CD4-positive, alpha-beta T cell (primary cell): ENCODE measurements around the gene CBARP. TPM values are rescaled to one million over a fixed set of nuclear protein-coding genes. Genes with fewer than 3 reads are reported as not detected.
A peak's percentile ranks its signal among the peaks of the same experiment; 100 is the strongest.

Experiments
- ATAC-seq: fragments of 200-7000 bp; cut with Tn5 transposase; one replicate; pipeline ENCODE4 v1.10.0; 2022; ENCODE audit warnings: mild to moderate bottlenecking; ENCODE audit not compliant: poor library complexity
- CTCF ChIA-PET: fragments of 350-600 bp; sonication (Branson Sonifier 250); formaldehyde crosslinking; loops from one replicate; lab custom pipeline; 2021; ENCODE audit warnings: antibody characterized with exemption, inconsistent platforms; lab: Charles Lee
- POLR2A ChIA-PET: fragments of 350-600 bp; sonication (Branson Sonifier 250); formaldehyde crosslinking; loops from one replicate; lab custom pipeline; 2021; ENCODE audit warnings: antibody characterized with exemption, inconsistent platforms; lab: Charles Lee
- DNase-seq, 14 experiments: peaks; one replicate each; pipeline ENCODE4 v3.0.0-alpha.2; 2013 to 2020; ENCODE audit warnings: mixed read lengths in 2 of 14
- H3K27ac ChIP-seq, 2 donors: one replicate each; pipeline versions ENCODE4 v1.5.1 to v1.7.0; 2013; ENCODE audit warnings: low read length in 2 of 2, low read depth in 1 of 2, mild to moderate bottlenecking in 1 of 2
- H3K27me3 ChIP-seq, 2 experiments: 1 replicate in 1 of 2; 2 replicates in 1 of 2; pipeline versions ENCODE4 v1.6.1 to v1.7.0; 2013; ENCODE audit warnings: low read length in 2 of 2, control low read depth in 1 of 2, mild to moderate bottlenecking in 1 of 2, moderate library complexity in 1 of 2; ENCODE audit not compliant: insufficient read depth in 2 of 2, control insufficient read depth in 1 of 2
- H3K36me3 ChIP-seq: one replicate; pipeline ENCODE4 v1.6.1; 2013; ENCODE audit warnings: low read length, control low read depth; ENCODE audit not compliant: insufficient read depth
- H3K4me1 ChIP-seq: one replicate; pipeline ENCODE4 v1.6.1; 2013; ENCODE audit warnings: low read length, control low read depth; ENCODE audit not compliant: insufficient read depth
- H3K4me3 ChIP-seq: one replicate; pipeline ENCODE4 v1.5.1; 2013; ENCODE audit warnings: mild to moderate bottlenecking, low read length, moderate library complexity
- H3K9me3 ChIP-seq, 2 experiments: 1 replicate in 1 of 2; 2 replicates in 1 of 2; pipeline versions ENCODE4 v1.6.1 to v1.7.0; 2013; ENCODE audit warnings: low read length in 2 of 2, mild to moderate bottlenecking in 2 of 2, control low read depth in 1 of 2, moderate library complexity in 1 of 2; ENCODE audit not compliant: control insufficient read depth in 1 of 2, insufficient read depth in 1 of 2
- H3K27ac Mint-ChIP-seq: one replicate; pipeline ENCODE4 v1.8.0; 2020; ENCODE audit warnings: mixed read lengths
- H3K27me3 Mint-ChIP-seq: one replicate; pipeline ENCODE4 v1.8.0; 2021; ENCODE audit warnings: mixed read lengths
- H3K36me3 Mint-ChIP-seq: one replicate; pipeline ENCODE4 v1.8.0; 2021; ENCODE audit warnings: low read depth, mixed read lengths
- H3K4me1 Mint-ChIP-seq: one replicate; pipeline ENCODE4 v1.8.0; 2021; ENCODE audit warnings: low read depth, mixed read lengths
- H3K4me3 Mint-ChIP-seq: one replicate; pipeline ENCODE4 v1.8.0; 2020; ENCODE audit warnings: mild to moderate bottlenecking, mixed read lengths
- H3K9me3 Mint-ChIP-seq: one replicate; pipeline ENCODE4 v1.8.0; 2020; ENCODE audit warnings: mixed read lengths
- intact Hi-C, 2 experiments: fragments of 100-400 bp; cut with DNase I in 1 of 2; cut with micrococcal nuclease in 1 of 2; formaldehyde crosslinking; loops; one replicate each; pipeline versions ENCODE4 v1.15.1 to v1.9.0; 2023 to 2025; cut with DNase I, micrococcal nuclease
- polyA plus RNA-seq, 2 donors: library from polyadenylated mRNA; unstranded; fragments of 120-200 nt; gene quantifications; one replicate each; pipeline ENCODE4 v1.2.1, GENCODE V29; 2013
- total RNA-seq, 174 experiments: library from RNA in 2 of 174; stranded (reverse) in 2 of 174; gene quantifications; one replicate each; pipeline ENCODE4 v1.2.3 and lab custom pipeline; 2021 to 2026
- TF ChIP-seq, protein P1 (sequence below): fragments of 200-600 bp; IDR thresholded peaks from one replicate; pipeline ENCODE4 v1.8.0; 2022; ENCODE audit warnings: antibody characterized with exemption, mild to moderate bottlenecking

The CBARP gene, protein sequence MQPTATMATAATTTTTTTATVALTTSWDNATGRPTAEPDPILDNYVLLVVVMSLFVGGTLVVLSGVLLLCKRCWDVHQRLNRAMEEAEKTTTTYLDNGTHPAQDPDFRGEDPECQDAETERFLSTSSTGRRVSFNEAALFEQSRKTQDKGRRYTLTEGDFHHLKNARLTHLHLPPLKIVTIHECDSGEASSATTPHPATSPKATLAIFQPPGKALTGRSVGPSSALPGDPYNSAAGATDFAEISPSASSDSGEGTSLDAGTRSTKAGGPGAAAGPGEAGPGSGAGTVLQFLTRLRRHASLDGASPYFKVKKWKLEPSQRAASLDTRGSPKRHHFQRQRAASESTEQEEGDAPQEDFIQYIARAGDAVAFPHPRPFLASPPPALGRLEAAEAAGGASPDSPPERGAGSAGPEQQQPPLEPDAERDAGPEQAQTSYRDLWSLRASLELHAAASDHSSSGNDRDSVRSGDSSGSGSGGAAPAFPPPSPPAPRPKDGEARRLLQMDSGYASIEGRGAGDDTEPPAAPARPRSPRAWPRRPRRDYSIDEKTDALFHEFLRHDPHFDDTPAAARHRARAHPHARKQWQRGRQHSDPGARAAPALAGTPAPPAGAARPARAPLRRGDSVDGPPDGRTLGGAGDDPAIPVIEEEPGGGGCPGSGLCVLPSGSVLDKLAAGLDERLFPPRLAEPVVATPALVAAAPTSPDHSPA
- under 1 TPM in 1 of 2 experiments, not detected in 1; 0.22 TPM for total RNA-seq
- polyA plus RNA-seq (2013, experiment 1 of 2), result not detected
- polyA plus RNA-seq (2013, experiment 2 of 2), result 0.03 TPM
- total RNA-seq (lab: John Stamatoyannopoulos, UW), result 0 to 2.8 (median 0.13) reads per million in 172 experiments

DNA sequence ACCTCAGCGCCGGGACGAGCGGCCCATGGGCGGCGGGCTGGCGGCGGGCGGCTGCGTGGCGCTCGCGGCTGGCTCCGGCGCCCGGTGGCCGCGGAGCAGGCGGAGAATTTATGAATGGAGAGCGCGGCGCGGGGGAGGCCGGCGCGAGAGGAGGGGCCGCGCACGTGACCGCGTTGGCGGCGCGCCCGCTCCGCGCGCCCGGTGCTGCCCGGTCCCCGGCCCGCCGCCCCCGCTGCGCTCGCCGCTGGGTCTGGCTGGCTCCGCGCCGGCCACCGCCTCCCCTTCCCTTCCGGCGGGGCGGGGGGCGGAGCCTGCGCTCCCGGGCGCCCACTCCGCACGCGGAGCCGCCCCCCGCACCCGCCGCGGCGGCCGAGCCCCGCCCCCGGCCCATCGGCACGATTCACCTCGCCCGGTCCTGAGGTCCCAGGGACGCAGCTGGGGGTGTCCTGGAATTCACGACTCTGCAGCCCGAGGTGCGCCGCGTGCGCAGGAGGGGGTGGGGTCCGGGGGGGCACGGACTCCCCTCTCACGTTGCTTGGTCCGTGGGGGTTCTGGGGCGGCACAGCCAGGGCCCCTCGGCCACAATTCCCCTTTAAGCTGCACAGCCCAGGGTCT lies at the start of gene CBARP:
Gene CBARP, minus strand, starts transcription at position 252 of the 615 bp plus-strand sequence. CDS start 1,905 bp downstream, outside the sequence.
- H3K27ac Mint-ChIP-seq, result peak within 1 kb of the TSS; percentile 79
- ChIA-PET POLR2A (interaction anchor here (1.1 to 1.8 kb wide), 2 partner anchors 31 to 375 kb away, joined by 3 to 16 read pairs; partner anchors contain the start of gene CIRBP), CTCF (interaction anchor here (0.6 kb wide), 1 partner anchor 653 kb away, joined by 3 read pairs; no protein-coding TSS in a partner anchor)
- peaks cover 21% of the 10 kb centered on the region for H3K4me1 Mint-ChIP-seq
- Histone ChIP-seq H3K9me3 (peaks cover 0 to 9% of the 10 kb centered on the region in 2 experiments), H3K4me1 (peaks cover 55% of the 10 kb centered on the region), H3K36me3 (no peaks in the 10 kb centered on the region), H3K4me3 (peak within 1 kb of the TSS; percentile 16), H3K27me3 (peaks cover 6 to 12% of the 10 kb centered on the region in 2 experiments), H3K27ac (no peak within 1 kb of the TSS)
- peak within 1 kb of the TSS; percentile 86 for H3K4me3 Mint-ChIP-seq
- TF ChIP-seq, protein P1, sequence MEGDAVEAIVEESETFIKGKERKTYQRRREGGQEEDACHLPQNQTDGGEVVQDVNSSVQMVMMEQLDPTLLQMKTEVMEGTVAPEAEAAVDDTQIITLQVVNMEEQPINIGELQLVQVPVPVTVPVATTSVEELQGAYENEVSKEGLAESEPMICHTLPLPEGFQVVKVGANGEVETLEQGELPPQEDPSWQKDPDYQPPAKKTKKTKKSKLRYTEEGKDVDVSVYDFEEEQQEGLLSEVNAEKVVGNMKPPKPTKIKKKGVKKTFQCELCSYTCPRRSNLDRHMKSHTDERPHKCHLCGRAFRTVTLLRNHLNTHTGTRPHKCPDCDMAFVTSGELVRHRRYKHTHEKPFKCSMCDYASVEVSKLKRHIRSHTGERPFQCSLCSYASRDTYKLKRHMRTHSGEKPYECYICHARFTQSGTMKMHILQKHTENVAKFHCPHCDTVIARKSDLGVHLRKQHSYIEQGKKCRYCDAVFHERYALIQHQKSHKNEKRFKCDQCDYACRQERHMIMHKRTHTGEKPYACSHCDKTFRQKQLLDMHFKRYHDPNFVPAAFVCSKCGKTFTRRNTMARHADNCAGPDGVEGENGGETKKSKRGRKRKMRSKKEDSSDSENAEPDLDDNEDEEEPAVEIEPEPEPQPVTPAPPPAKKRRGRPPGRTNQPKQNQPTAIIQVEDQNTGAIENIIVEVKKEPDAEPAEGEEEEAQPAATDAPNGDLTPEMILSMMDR, result no peak
- H3K9me3 Mint-ChIP-seq, result no peaks in the 10 kb centered on the region
- no peak for ATAC-seq
- H3K27me3 Mint-ChIP-seq, result peaks cover 13% of the 10 kb centered on the region
- H3K36me3 Mint-ChIP-seq, result peaks cover 4% of the 10 kb centered on the region
- DNase-seq, result peak in 4 of 14 experiments; percentile 37 to 69 (median 56)
- intact Hi-C loops, result no loop called here

DNA sequence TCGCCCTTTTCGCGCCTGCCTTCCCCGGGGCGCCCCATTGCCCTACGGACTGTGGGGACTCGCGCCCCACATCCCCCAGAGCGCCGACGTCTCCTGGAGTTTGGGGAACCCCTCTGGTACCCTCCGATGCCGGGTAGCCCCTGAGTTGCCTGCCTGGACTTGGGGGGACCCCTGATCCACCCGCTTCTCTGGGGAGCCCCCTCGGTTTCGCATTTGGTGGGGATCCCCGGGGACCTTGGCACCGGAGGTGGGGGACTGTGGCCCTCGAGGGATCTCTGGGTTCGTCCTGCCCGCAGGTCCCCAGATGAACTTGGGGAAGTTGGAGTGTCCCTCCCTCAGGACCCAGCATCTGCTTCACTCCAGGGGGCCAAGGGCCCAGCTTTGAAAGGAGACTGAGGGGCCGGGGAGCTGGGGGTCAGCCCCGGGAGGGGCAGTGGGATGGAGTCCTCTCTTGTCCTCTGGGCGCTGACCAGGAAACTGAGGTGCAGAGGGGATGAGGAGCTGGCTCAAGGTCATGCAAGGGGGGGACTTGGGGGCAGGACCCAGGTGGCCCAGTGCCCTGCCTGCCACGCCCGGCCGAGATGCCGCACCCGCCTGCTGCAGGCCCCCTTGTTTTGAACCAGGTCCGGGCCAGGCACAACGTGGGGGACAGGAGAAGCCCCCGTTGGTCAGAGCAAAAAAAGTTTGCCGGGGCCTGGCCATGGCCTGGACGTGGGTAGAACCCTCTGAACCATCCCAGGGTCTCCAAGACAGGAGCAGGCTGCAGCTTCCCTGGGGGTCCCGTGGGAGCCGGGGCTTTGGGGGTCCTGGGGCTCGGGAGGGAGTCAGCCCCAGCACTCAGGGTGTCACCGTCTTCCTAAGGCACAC lies 48.9 kb upstream of the CBARP start:
- TF ChIP-seq, protein P1, result no peak
- ChIA-PET CTCF (no interaction called here), POLR2A (no interaction called here)
- Mint-ChIP-seq H3K4me1 (peaks cover 4% of the 10 kb centered on the region), H3K27ac (no peak overlapping the region), H3K36me3 (no peaks in the 10 kb centered on the region), H3K27me3 (peaks cover 26% of the 10 kb centered on the region), H3K9me3 (no peaks in the 10 kb centered on the region), H3K4me3 (no peak overlapping the region)
- intact Hi-C loops, result no loop called here
- Histone ChIP-seq H3K4me3 (no peak overlapping the region), H3K9me3 (peaks cover 0 to 48% of the 10 kb centered on the region in 2 experiments), H3K27ac (no peak overlapping the region), H3K27me3 (peaks cover 48 to 57% of the 10 kb centered on the region in 2 experiments), H3K36me3 (no peaks in the 10 kb centered on the region), H3K4me1 (peaks cover 14% of the 10 kb centered on the region)
- no peak for DNase-seq
- ATAC-seq, result no peak
